ENCODE data around the gene TNFRSF12A. TPM values are rescaled to one million over a fixed set of nuclear protein-coding genes. Genes with fewer than 3 reads are reported as not detected.

Gene TNFRSF12A
- total and polyA plus RNA-seq, 2 of the 13 experiments (the other 11 are each of a cell fraction or from before 2014, with no cell fraction given): 61.9 to 66.0 TPM

- no peak for TF ChIP-seq ZBTB46 (CRISPR knock-in tag; IDR thresholded peaks at IDR 0.05; ENCODE audit: borderline replicate concordance)
- peak; percentile 76 for TF ChIP-seq CBX5 (CRISPR knock-in tag; IDR thresholded peaks at IDR 0.05; ENCODE audit: borderline replicate concordance)
- TF ChIP-seq KDM1A (CRISPR knock-in tag; IDR thresholded peaks at IDR 0.05): no peak
- 0 out of 2 replicates have a peak, but pooled peaks have one; percentile 16 for TF ChIP-seq PBX2 (CRISPR knock-in tag; IDR thresholded peaks at IDR 0.05)
- TF ChIP-seq LCORL (IDR thresholded peaks at IDR 0.05): no peak
- no peak for TF ChIP-seq LCORL (CRISPR knock-in tag; IDR thresholded peaks at IDR 0.05)
- TF ChIP-seq ZNF737 (CRISPR knock-in tag; IDR thresholded peaks at IDR 0.05; ENCODE audit: borderline replicate concordance): no peak
- TF ChIP-seq KMT2B (CRISPR knock-in tag; IDR thresholded peaks at IDR 0.05): peak; percentile 69
- TF ChIP-seq FOXP4 (CRISPR knock-in tag; IDR thresholded peaks at IDR 0.05): peak; percentile 48; the same call in 1 of the 2 replicates
- no peak for TF ChIP-seq NR2F6 (IDR thresholded peaks at IDR 0.05)
- TF ChIP-seq NR2F6 (CRISPR knock-in tag; IDR thresholded peaks at IDR 0.05): peak; percentile 55; the same call in 1 of the 2 replicates
- peak; percentile 88 for TF ChIP-seq CHD2 (IDR thresholded peaks at IDR 0.05; ENCODE audit: low read depth, low read length)
- peak; percentile 82 for TF ChIP-seq ATF1 (CRISPR knock-in tag; IDR thresholded peaks at IDR 0.05)
- no peak; the same call in 1 of the 2 replicates for TF ChIP-seq ELF4 (CRISPR knock-in tag; IDR thresholded peaks at IDR 0.05; ENCODE audit: borderline replicate concordance)
- no peak for TF ChIP-seq SCMH1 (CRISPR knock-in tag; IDR thresholded peaks at IDR 0.05; ENCODE audit: borderline replicate concordance)
- TF ChIP-seq DRAP1 (CRISPR knock-in tag; IDR thresholded peaks at IDR 0.05): peak; percentile 40; the same call in 1 of the 2 replicates
- peak; percentile 79 for TF ChIP-seq ZNF331 (CRISPR knock-in tag; IDR thresholded peaks at IDR 0.05)
- TF ChIP-seq DDIT3 (CRISPR knock-in tag; IDR thresholded peaks at IDR 0.05): no peak
- TF ChIP-seq MAF1 (CRISPR knock-in tag; IDR thresholded peaks at IDR 0.05; ENCODE audit: borderline replicate concordance): no peak
- peak; percentile 65; the same call in 1 of the 2 replicates for TF ChIP-seq MLX (CRISPR knock-in tag; IDR thresholded peaks at IDR 0.05)
- peak; percentile 84; the same call in 1 of the 2 replicates for TF ChIP-seq ZNF615 (CRISPR knock-in tag; IDR thresholded peaks at IDR 0.05; ENCODE audit: borderline replicate concordance)
- peak; percentile 80 for TF ChIP-seq TEAD3 (CRISPR knock-in tag; optimal IDR thresholded peaks at IDR 0.05; ENCODE audit: borderline replicate concordance)
Observed at GRCh38 chr16:3023669-3024478, 3.7 kb downstream of the TNFRSF12A start, which contains the start of the genes HCFC1R1 and THOC6 (continued).

All from HepG2 (cell line).